Fibroblast of villous mesenchyme (primary cell): ENCODE results near the gene PALM. TPM values are rescaled to one million over a fixed set of nuclear protein-coding genes. Genes with fewer than 3 reads are reported as not detected.

ENCODE experiments used
- DNase-seq: peaks from one replicate; pipeline ENCODE4 v3.0.0-alpha.2; 2010; ENCODE audit warnings: low read depth
- H3K4me3 ChIP-seq: 2 replicates; pipeline ENCODE4 v1.5.1; 2011; ENCODE audit warnings: low read depth, mild to moderate bottlenecking, low read length
- total RNA-seq: library from RNA; depleted of rRNA; stranded (reverse); fragments of >200 nt; gene quantifications from 2 replicates; pipeline ENCODE4 v1.2.3, GENCODE V29; 2012
- TF ChIP-seq, protein P1 (sequence below): IDR thresholded peaks from 2 replicates; pipeline ENCODE4 v1.5.1; 2012; ENCODE audit warnings: low read depth, mild to moderate bottlenecking, low read length; ENCODE audit not compliant: insufficient read depth

The PALM gene
- total RNA-seq, 1 donor: 1.7 TPM

- peak; percentile 99 for DNase-seq
- TF ChIP-seq, protein P1, sequence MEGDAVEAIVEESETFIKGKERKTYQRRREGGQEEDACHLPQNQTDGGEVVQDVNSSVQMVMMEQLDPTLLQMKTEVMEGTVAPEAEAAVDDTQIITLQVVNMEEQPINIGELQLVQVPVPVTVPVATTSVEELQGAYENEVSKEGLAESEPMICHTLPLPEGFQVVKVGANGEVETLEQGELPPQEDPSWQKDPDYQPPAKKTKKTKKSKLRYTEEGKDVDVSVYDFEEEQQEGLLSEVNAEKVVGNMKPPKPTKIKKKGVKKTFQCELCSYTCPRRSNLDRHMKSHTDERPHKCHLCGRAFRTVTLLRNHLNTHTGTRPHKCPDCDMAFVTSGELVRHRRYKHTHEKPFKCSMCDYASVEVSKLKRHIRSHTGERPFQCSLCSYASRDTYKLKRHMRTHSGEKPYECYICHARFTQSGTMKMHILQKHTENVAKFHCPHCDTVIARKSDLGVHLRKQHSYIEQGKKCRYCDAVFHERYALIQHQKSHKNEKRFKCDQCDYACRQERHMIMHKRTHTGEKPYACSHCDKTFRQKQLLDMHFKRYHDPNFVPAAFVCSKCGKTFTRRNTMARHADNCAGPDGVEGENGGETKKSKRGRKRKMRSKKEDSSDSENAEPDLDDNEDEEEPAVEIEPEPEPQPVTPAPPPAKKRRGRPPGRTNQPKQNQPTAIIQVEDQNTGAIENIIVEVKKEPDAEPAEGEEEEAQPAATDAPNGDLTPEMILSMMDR: peak; percentile 27
- H3K4me3 ChIP-seq: peak overlapping the region; percentile 60
Observed at GRCh38 chr19:680287-681028, 28.3 kb upstream of the PALM start.

GRCh38 chr19:681029-682019, 27.4 kb upstream of the PALM start:
- TF ChIP-seq, protein P1: no peak
- peak overlapping the region; percentile 54 for H3K4me3 ChIP-seq
- no peak for DNase-seq

- TF ChIP-seq, protein P1: no peak
- no peak for DNase-seq
- H3K4me3 ChIP-seq: no peak overlapping the region
Observed at GRCh38 chr19:682678-683320, 25.9 kb upstream of the PALM start.

GRCh38 chr19:685454-685931, 23.2 kb upstream of the PALM start:
- no peak for DNase-seq
- TF ChIP-seq, protein P1: no peak
- no peak overlapping the region for H3K4me3 ChIP-seq

GRCh38 chr19:686589-687297, 22.0 kb upstream of the PALM start:
- H3K4me3 ChIP-seq: no peak overlapping the region
- TF ChIP-seq, protein P1: no peak
- no peak for DNase-seq
